Measurements from ENCODE around the gene SH3BGRL.
"Not testable (repeated sequence)": the region's sequence is repeated elsewhere in the genome, so short reads cannot be mapped to it uniquely, and the experiment has no call there.

SH3BGRL gene

DNA sequence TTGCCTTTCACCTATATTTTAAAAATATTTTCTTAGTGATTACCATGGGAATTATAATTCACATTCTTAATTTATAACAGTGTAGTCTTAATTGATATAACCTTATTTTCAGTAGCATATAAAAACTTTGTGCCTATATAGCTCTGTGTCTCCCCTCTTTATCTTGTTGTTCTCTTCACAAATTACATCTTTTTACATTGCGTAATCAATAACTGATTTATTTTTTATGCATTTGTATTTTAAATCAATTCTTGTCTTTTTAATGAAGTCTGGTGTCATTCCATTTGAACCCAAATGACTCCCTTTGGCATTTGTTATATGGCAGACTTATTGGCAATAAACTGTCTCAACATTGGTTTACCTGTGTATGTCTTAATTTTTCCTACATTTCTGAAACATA, 137.0 kb downstream of the SH3BGRL start:
- H2BK12ac ChIP-seq (ENCODE audit: low read length in 2 of 2) = no peak overlapping the region
- peaks cover 0 to 3% of the 10 kb centered on the region in 2 experiments for H3K36me3 ChIP-seq (ENCODE audit: control insufficient read depth in 1 of 2, insufficient read depth in 2 of 2, low read depth in 1 of 2, low read length in 2 of 2)
- no peak overlapping the region for H3K27ac ChIP-seq (ENCODE audit: low read length, poor library complexity, severe bottlenecking)
- no peak for DNase-seq
- no peak overlapping the region for H3K14ac ChIP-seq (ENCODE audit: low read length in 2 of 2)
- WGBS = no CpG with 5 or more reads among the region's 1 CpG
- H2AK5ac ChIP-seq (ENCODE audit: low read length, severe bottlenecking) = no peak overlapping the region
- H4K91ac ChIP-seq (ENCODE audit: low read length) = no peak overlapping the region
- no peak overlapping the region for H3K18ac ChIP-seq (ENCODE audit: low read depth in 1 of 2, low read length in 2 of 2)
- H3K4ac ChIP-seq (ENCODE audit: low read depth in 1 of 2, low read length in 2 of 2) = no peak overlapping the region
- H3K4me2 ChIP-seq (ENCODE audit: low read length, poor library complexity, severe bottlenecking) = no peak overlapping the region
- H3K79me1 ChIP-seq (replicated peaks; ENCODE audit: low read length, poor library complexity, severe bottlenecking) = no peaks in the 10 kb centered on the region
- no peak overlapping the region for H2BK5ac ChIP-seq (ENCODE audit: low read depth, low read length, poor library complexity, severe bottlenecking)
- no peak overlapping the region for H3K9ac ChIP-seq (ENCODE audit: low read length)
- peaks cover 2% of the 10 kb centered on the region for H3K4me1 ChIP-seq (ENCODE audit: control insufficient read depth, insufficient read depth, low read depth, low read length)
- no peak overlapping the region for H2BK15ac ChIP-seq (ENCODE audit: low read depth, poor library complexity, severe bottlenecking)
- no peak overlapping the region for H2AFZ ChIP-seq (ENCODE audit: low read depth, low read length)
- H2BK120ac ChIP-seq (ENCODE audit: low read depth, low read length) = no peak overlapping the region
- no peak overlapping the region for H4K8ac ChIP-seq (ENCODE audit: low read length)
- H3K4me3 ChIP-seq (ENCODE audit: insufficient read depth in 1 of 2, low read depth in 1 of 2, low read length in 2 of 2) = no peak overlapping the region
- H3K23ac ChIP-seq (ENCODE audit: low read length in 2 of 2) = no peak overlapping the region
- no peaks in the 10 kb centered on the region for H3K9me3 ChIP-seq (ENCODE audit: control insufficient read depth, low read length)
- no peaks in the 10 kb centered on the region for H3K27me3 ChIP-seq (ENCODE audit: control insufficient read depth in 1 of 2, insufficient read depth in 1 of 2, low read length in 2 of 2)

- not testable (repeated sequence) for H3K4me1 ChIP-seq (ENCODE audit: control insufficient read depth, insufficient read depth, low read depth, low read length); H3K36me3 ChIP-seq (ENCODE audit: control insufficient read depth in 1 of 2, insufficient read depth in 2 of 2, low read depth in 1 of 2, low read length in 2 of 2); H4K91ac ChIP-seq (ENCODE audit: low read length); H3K9me3 ChIP-seq (ENCODE audit: control insufficient read depth, low read length); H3K23ac ChIP-seq (ENCODE audit: low read length in 2 of 2); H3K4me3 ChIP-seq (ENCODE audit: insufficient read depth in 1 of 2, low read depth in 1 of 2, low read length in 2 of 2); H3K14ac ChIP-seq (ENCODE audit: low read length in 2 of 2); DNase-seq; H2AFZ ChIP-seq (ENCODE audit: low read depth, low read length); H3K79me1 ChIP-seq (replicated peaks; ENCODE audit: low read length, poor library complexity, severe bottlenecking); H2BK15ac ChIP-seq (ENCODE audit: low read depth, poor library complexity, severe bottlenecking); H2AK5ac ChIP-seq (ENCODE audit: low read length, severe bottlenecking); H3K4ac ChIP-seq (ENCODE audit: low read depth in 1 of 2, low read length in 2 of 2); H2BK5ac ChIP-seq (ENCODE audit: low read depth, low read length, poor library complexity, severe bottlenecking); H2BK120ac ChIP-seq (ENCODE audit: low read depth, low read length); H4K8ac ChIP-seq (ENCODE audit: low read length); H3K27me3 ChIP-seq (ENCODE audit: control insufficient read depth in 1 of 2, insufficient read depth in 1 of 2, low read length in 2 of 2); H3K18ac ChIP-seq (ENCODE audit: low read depth in 1 of 2, low read length in 2 of 2); H2BK12ac ChIP-seq (ENCODE audit: low read length in 2 of 2); H3K9ac ChIP-seq (ENCODE audit: low read length); H3K4me2 ChIP-seq (ENCODE audit: low read length, poor library complexity, severe bottlenecking); H3K27ac ChIP-seq (ENCODE audit: low read length, poor library complexity, severe bottlenecking)
- WGBS = 92% methylated on average over 14 of the region's 14 CpGs
These were observed 143.4 kb downstream of the SH3BGRL start for GRCh38 chrX:81345296-81345695.

Data from mesenchymal stem cell (in vitro differentiated cells and primary cell).